Stimulated activated effector memory CD8-positive, alpha-beta T cell treated with anti-CD3 and anti-CD28 coated beads, Interleukin-12 subunit alpha, Interleukin-12 subunit beta, amount 100 ng/mL, for 72 hours (primary cell): Measurements from ENCODE around the gene CSMD2.

Source experiments
- ATAC-seq: fragments of 150-1000 bp; cut with Tn5 transposase; 2 replicates; pipeline ENCODE4 v1.10.0; 2021
- DNase-seq, 2 donors: peaks; one replicate each; pipeline ENCODE4 v3.0.0; 2021 to 2022; ENCODE audit warnings: low spot score in 2 of 2
- H3K27ac Mint-ChIP-seq: one replicate; pipeline ENCODE4 v1.8.0; 2022; ENCODE audit warnings: mild to moderate bottlenecking, mixed read lengths
- H3K36me3 Mint-ChIP-seq: one replicate; pipeline ENCODE4 v1.8.0; 2022; ENCODE audit warnings: mild to moderate bottlenecking, mixed read lengths
- H3K4me1 Mint-ChIP-seq: one replicate; pipeline ENCODE4 v1.8.0; 2022; ENCODE audit warnings: mixed read lengths
- H3K4me3 Mint-ChIP-seq: one replicate; pipeline ENCODE4 v1.8.0; 2022; ENCODE audit warnings: mild to moderate bottlenecking, mixed read lengths
- H3K9me3 Mint-ChIP-seq: one replicate; pipeline ENCODE4 v1.8.0; 2022; ENCODE audit warnings: mixed read lengths

CSMD2 gene

DNA sequence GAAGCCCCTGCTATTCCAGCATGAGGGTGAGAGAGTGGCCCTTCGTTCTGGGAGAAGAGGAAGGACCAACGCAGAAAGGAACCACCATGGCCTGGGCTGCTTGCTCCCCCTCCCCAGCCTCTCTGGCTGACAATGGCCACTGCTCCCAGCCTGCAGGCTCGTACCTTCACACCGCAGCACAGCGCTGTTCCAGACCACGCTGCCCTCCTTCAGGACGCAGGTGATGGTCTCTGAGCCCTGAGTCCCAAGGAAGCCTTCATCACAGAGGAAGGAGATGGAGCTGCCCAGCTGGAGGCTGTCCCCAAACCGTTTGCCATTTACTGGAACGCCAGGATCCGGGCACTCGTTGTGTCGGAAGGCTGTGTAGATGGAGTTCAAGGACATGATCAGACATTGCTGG lies 426.1 kb downstream of the CSMD2 start:
- no peaks in the 10 kb centered on the region for H3K4me1 Mint-ChIP-seq
- no peaks in the 10 kb centered on the region for H3K9me3 Mint-ChIP-seq
- no peaks in the 10 kb centered on the region for H3K36me3 Mint-ChIP-seq
- no peak overlapping the region for H3K27ac Mint-ChIP-seq
- DNase-seq = no peak
- H3K4me3 Mint-ChIP-seq = no peak overlapping the region
- no peak for ATAC-seq

DNA sequence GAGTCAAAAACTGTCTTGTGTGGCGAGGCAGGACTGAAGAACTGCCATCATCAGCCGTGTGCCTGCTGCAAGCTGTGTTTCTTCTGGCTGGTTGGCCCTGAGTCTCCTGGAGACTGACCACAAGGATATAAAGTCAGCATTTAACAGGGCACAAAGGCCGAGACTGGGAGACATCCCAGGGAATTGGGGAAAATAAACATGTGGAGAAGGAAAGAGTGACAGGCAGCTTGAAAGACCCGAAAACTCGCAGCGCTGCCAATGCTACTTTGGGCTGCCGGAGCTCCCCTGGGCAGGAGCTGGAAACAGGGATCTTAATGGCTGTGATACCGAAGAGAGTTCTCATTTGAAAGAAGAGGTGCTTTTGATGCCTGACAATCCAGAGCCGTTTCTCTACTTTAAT lies 426.5 kb downstream of the CSMD2 start:
- Mint-ChIP-seq H3K36me3 (no peaks in the 10 kb centered on the region), H3K9me3 (no peaks in the 10 kb centered on the region), H3K27ac (no peak overlapping the region), H3K4me3 (no peak overlapping the region), H3K4me1 (no peaks in the 10 kb centered on the region)
- DNase-seq (no peak), ATAC-seq (no peak)

DNA sequence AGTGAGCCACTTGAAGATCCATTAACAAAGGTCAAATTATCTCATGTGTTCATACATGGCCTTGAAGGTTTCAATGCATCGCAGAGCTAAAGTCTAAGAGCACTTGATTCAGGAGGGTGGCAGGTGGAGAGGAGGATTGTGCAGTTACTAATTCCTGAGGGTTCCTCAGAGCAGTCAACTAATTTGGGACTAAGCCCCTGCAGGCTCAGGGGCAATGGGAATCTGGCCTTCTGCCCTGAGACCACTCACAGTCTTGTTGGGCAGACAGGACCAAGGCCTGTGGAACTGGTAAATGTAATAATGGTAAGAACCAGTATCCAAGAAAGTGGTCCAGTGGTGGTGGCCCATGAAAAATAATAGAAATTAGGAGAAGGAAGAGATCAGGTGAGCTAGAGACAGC lies 428.5 kb downstream of the CSMD2 start:
- ATAC-seq = no peak
- Mint-ChIP-seq H3K4me1 (no peaks in the 10 kb centered on the region), H3K36me3 (no peaks in the 10 kb centered on the region), H3K9me3 (no peaks in the 10 kb centered on the region), H3K4me3 (no peak overlapping the region), H3K27ac (no peak overlapping the region)
- no peak for DNase-seq

DNA sequence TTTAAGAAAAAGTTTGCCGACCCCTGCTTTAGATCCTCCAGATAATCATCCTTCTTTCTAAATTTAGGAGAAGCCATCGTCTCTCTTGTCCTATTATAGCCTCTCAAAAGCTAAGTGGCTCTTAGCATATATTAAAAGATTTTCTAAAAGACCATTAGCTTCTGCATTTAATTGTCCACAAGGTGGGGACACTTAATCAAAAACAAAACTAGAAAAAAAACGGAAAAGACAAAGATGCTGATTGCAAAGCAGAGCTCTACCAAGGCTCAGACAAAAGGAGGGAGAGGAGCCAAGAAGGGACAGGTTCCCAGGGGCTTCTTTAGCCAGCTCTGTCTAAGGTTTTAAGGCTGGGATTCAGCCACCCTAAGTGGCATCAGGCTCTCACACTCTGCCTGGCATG lies 429.4 kb downstream of the CSMD2 start:
- no peaks in the 10 kb centered on the region for H3K4me1 Mint-ChIP-seq

DNA sequence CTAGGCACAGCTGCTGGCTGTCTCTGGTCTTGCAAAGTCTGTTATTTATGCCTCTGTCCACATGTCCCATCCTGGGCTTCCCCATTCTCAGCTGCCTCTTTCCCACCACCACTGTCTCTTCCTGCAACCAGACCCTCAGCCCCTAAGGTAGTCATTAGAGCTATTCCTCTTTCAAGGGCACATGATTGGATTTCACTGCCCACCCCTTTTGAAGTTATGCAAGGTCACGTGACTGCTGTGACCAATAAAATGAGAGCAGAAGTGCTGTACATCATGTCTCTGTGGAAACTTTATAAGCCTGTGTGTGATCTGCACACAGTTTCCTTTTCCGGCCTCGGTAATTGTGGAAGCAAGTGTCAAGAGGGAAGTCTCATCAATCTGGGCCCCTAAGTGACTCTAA lies 437.7 kb downstream of the CSMD2 start:
- H3K9me3 Mint-ChIP-seq = no peaks in the 10 kb centered on the region
- no peak overlapping the region for H3K4me3 Mint-ChIP-seq

More for the DNA sequence above, 429.4 kb downstream of the CSMD2 start:
- DNase-seq (no peak), ATAC-seq (no peak)
- no peak overlapping the region for H3K4me3 Mint-ChIP-seq
- H3K27ac Mint-ChIP-seq = no peak overlapping the region
- H3K36me3 Mint-ChIP-seq = no peaks in the 10 kb centered on the region
- H3K9me3 Mint-ChIP-seq = no peaks in the 10 kb centered on the region

DNA sequence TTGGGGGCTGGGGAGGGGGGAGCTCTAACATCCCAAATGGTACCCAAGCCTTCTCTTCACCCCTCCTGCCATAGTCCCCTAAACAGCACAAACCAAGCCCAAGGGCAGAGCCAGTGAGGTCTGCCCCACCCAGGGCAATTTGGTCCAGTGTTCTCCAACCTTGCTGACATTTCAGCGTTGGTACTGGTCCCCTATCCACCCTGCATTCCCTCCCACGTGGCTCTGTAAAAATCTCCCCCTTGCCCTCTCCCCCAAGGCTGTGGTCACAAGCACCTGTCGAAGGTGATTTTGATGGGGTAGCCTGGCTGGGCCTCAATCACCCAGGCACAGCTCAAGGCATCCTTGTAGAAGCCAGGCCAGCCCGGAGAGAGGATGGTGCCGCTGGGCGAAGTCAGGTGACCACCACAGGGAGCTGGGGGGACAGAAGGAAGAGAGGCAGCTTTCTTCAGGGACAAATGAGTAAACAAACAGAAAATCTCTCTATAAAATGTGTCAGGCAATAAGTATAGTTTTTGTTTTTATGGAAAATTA lies 438.7 kb downstream of the CSMD2 start:
- DNase-seq (no peak), ATAC-seq (no peak)
- H3K4me1 Mint-ChIP-seq = no peaks in the 10 kb centered on the region
- H3K36me3 Mint-ChIP-seq = no peaks in the 10 kb centered on the region
- no peak overlapping the region for H3K27ac Mint-ChIP-seq
- no peaks in the 10 kb centered on the region for H3K9me3 Mint-ChIP-seq
- no peak overlapping the region for H3K4me3 Mint-ChIP-seq

More for the DNA sequence above, 437.7 kb downstream of the CSMD2 start:
- DNase-seq = no peak
- no peak for ATAC-seq
- Mint-ChIP-seq H3K27ac (no peak overlapping the region), H3K4me1 (no peaks in the 10 kb centered on the region), H3K36me3 (no peaks in the 10 kb centered on the region)

DNA sequence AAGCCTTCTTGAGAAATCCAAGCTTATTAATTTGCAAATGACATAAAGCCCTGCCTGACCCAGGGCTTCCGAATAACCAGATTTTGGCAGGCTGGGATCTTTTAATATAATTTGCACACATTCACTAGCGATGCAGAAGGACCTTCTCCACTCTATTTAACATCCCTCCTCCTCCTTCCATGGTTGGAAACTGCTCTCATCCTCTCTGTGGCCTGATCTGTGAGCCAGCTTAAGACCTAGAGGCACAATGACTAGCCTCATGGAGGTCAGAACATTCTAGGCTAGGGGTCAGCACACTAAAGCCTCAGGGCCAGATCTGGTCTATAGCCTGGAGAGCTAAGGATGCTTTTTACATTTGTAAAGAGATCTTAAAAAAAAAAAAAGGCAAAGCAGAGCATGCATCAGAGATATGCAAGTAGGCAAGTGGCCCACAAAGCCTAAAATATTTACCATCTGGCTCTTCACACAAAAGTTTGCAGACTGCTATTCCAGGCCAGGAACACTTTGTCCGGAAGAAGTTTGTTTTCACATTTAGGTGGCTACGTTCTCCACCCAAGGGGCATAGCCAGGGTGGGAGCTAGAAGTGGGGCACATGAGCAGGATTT lies 439.4 kb downstream of the CSMD2 start:
- no peaks in the 10 kb centered on the region for H3K36me3 Mint-ChIP-seq
- no peak for DNase-seq
- no peak for ATAC-seq
- H3K9me3 Mint-ChIP-seq = no peaks in the 10 kb centered on the region
- no peak overlapping the region for H3K27ac Mint-ChIP-seq
- no peaks in the 10 kb centered on the region for H3K4me1 Mint-ChIP-seq
- H3K4me3 Mint-ChIP-seq = no peak overlapping the region

DNA sequence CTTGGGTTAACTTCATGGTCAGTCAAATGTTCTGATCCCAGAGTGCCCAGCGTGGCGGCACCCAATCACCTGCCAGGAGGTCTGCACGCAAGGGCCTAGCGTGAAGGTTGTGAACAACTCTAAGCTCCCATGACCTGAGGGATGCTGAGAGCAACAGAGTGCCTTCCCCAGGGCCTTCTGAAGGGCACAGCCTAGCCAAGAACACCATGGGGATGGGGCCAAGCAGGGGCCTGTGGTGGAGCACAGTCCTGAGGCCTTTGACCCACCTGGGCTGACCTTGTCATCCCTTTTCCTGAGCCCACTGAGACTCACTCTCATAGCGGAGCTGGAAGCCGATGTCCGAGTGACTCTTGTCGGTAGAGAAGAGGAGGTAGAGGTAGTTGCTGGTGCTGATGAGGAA lies 440.0 kb downstream of the CSMD2 start:
- Mint-ChIP-seq H3K4me1 (no peaks in the 10 kb centered on the region), H3K27ac (no peak overlapping the region), H3K36me3 (no peaks in the 10 kb centered on the region), H3K4me3 (no peak overlapping the region), H3K9me3 (no peaks in the 10 kb centered on the region)
- ATAC-seq = no peak
- peak in 1 of 2 donors; percentile 41 for DNase-seq

DNA sequence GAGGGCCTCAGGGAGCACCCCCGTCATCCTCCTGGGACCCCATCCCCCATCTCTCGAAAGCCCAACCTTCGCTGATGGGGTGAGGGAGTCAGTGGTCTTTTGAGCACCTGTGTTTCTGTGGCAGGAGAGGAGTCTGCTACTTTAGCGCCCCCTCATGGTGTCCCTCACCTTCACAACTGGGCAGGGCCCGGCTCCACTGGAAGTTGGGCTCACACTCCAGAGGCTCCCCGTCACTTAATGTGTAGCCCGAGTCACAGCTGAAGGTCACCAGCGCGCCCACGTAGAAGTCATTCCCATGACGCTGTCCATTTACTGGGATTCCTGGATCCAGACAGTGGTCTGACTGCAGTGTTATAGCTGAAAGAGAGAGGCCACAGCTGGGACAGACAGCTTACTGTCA lies 440.7 kb downstream of the CSMD2 start:
- Mint-ChIP-seq H3K36me3 (no peaks in the 10 kb centered on the region), H3K4me1 (no peaks in the 10 kb centered on the region), H3K4me3 (no peak overlapping the region), H3K9me3 (no peaks in the 10 kb centered on the region), H3K27ac (no peak overlapping the region)
- DNase-seq = peak in 1 of 2 donors; percentile 23
- ATAC-seq = no peak

DNA sequence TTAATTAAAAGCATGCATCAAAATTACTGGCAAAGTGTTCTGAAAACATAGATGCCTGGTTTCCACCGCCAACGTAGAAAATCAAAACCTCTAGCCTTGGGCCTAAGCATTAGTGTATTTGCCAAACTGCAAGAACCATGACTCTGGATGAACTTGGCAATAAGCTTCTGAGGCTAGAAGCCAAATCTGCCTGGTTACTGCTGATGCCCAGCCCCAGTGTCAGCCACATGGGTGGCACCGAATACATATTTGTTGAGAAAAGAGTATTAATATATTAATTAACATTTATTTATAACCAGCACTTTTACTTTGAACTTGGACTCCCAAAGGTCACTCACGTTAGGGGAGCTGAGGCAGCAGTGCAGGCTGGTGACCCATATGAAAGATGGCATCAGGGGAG lies 441.8 kb downstream of the CSMD2 start:
- Mint-ChIP-seq H3K9me3 (no peaks in the 10 kb centered on the region), H3K4me1 (no peaks in the 10 kb centered on the region), H3K36me3 (no peaks in the 10 kb centered on the region), H3K4me3 (no peak overlapping the region), H3K27ac (no peak overlapping the region)
- DNase-seq (peak in 1 of 2 donors; percentile 26), ATAC-seq (no peak)

DNA sequence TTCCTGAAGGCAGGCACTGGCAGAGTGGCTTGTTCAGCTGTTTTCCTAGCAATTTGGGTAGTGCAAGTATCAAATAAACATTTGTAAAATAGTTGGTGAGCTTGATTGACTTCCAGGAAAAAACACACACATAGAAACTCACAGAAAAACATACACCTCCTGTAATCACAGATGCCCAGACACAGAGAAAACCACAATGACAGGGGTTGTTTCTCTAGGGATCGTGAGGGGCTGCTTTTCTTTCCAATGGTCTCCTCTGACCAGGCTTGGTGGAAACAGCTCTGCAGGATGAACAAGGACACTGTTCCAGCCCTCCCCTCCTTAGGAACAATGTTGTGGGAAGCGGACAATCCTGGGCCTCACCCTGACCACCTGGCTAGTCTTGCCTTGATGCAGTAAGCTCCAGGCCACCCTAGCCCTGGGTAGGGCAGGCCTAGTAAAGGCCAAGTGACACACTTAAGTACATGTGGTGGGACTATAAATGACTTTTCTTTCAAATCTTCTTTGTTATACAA lies 443.7 kb downstream of the CSMD2 start:
- H3K9me3 Mint-ChIP-seq = no peaks in the 10 kb centered on the region
- DNase-seq (peak in 1 of 2 donors; percentile 33), ATAC-seq (no peak)
- H3K4me1 Mint-ChIP-seq = no peaks in the 10 kb centered on the region
- H3K4me3 Mint-ChIP-seq = no peak overlapping the region
- H3K27ac Mint-ChIP-seq = no peak overlapping the region
- no peaks in the 10 kb centered on the region for H3K36me3 Mint-ChIP-seq

DNA sequence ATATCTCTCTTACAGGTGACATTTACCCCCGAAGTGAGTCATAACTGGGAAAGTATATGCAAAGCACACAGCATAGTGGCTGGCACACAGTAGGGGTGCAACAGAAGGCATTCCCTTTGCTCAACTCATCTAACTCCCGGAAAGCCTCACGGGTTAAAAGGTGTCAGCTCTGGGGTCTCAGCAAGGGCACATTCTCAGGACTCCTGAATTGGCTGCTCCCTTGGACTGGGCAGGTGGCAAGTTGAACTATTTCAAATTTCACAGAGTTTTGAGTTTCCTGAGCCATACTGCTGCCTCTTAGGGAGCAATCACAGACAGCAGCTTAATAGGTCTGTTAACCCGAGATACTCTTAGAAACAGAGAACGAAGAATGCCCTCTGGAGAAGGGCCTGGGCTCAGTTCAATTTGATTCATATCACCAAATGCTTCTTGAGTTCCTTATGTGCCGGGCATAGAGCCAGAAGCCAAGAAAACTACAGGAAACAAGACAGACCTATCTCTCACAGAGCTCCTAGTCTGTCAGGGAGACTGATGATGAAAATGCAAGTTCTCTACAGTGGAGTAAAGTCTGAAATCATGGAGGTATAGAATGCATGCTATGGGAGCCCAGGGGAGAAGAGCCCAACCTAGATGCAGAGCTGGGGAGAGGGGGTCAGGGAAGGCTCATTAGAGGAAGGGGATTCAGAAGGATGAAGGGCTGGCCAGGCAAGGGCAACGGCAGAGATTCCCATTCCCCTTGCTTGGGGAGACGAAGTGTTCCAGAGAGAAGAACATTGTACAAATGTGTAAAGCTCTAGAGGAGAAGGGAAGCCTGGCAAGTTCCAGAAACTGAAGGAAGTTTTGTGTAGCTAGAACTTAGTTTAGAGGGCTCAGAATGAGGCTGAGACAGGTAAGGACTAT lies 445.0 kb downstream of the CSMD2 start:
- ATAC-seq (no peak), DNase-seq (no peak)
- H3K9me3 Mint-ChIP-seq = no peaks in the 10 kb centered on the region
- no peak overlapping the region for H3K4me3 Mint-ChIP-seq
- H3K27ac Mint-ChIP-seq = no peak overlapping the region
- H3K4me1 Mint-ChIP-seq = no peaks in the 10 kb centered on the region
- no peaks in the 10 kb centered on the region for H3K36me3 Mint-ChIP-seq

DNA sequence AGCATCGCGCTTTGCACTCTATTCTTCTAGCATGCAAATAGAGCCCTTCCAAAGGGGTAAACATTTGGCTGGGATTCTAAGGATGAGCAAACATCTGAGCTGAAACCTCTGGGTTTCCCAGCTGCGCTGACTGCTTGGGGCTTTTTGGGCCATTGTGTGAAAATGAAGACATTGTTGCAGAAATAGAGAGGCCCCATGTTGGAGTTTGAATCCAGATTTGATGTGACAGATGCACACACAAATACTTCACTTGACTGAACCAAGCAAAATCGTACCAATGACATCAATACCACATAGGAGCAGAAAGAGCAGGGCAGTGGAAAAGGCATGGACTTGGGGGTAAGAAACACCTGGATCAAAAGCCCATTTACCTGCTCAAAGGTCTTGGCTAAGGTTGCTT lies 445.7 kb downstream of the CSMD2 start:
- Mint-ChIP-seq H3K36me3 (no peaks in the 10 kb centered on the region), H3K4me3 (no peak overlapping the region), H3K4me1 (no peaks in the 10 kb centered on the region), H3K9me3 (no peaks in the 10 kb centered on the region), H3K27ac (no peak overlapping the region)
- ATAC-seq = no peak
- DNase-seq = no peak

DNA sequence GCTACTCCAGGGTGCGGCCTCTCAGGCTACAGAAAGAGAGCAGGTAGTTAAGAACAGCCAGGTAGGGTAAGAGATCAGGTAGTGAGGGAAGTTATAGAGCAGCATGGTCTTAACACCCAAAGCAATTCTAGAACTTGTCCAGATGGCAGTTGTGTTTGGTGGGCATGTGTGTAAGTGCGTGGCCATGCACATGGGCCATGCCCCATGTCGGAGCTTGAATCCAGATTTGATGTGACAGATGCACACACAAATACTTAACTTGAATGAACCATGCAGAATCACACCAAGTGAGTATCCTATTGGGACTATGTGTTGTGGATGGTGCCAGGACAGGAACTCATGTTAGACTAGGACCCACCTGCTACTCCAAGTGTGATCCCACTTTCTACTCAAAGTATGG lies 446.8 kb downstream of the CSMD2 start:
- no peak overlapping the region for H3K27ac Mint-ChIP-seq
- H3K36me3 Mint-ChIP-seq = no peaks in the 10 kb centered on the region
- no peaks in the 10 kb centered on the region for H3K9me3 Mint-ChIP-seq
- DNase-seq = no peak
- no peaks in the 10 kb centered on the region for H3K4me1 Mint-ChIP-seq
- ATAC-seq = peak; percentile 4
- H3K4me3 Mint-ChIP-seq = no peak overlapping the region

DNA sequence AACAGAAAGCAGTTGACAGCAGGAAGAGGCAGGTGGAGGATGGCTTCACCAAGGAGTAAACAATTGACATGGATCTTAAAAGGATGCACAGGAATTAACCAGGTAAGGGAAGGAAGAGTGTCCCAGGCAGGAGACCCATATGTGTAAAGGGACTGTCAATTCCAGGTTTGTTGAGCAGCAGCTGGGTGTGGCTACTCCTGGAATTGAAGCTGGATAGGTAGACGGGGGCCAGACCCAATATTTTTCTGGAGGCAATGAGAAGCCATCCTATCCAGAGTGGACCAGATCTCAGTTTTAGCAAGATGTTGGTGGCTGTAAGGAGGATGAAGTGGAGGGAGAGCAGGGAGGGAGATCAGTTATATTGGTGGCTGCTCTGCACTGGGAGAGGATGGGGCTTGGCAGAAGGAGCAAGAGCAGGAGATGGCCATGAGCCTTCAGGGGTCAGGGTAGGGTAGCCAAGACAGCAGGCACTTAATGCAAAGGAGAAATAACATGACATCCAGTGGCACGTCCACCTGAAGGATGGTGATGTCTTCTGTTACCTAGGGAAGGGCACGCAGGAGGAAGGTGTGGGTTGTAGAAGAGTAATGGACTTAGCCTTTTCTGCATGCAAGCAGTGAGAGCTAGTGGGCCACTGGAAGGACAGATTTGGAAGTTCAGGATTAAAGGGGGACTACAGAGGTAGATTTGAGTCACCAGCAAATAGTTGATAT lies 447.9 kb downstream of the CSMD2 start:
- Mint-ChIP-seq H3K4me3 (no peak overlapping the region), H3K9me3 (no peaks in the 10 kb centered on the region), H3K4me1 (no peaks in the 10 kb centered on the region), H3K27ac (no peak overlapping the region), H3K36me3 (no peaks in the 10 kb centered on the region)
- ATAC-seq (no peak), DNase-seq (no peak)
